Measurements from ENCODE around the gene SP1.
"Not testable (repeated sequence)": the region's sequence is repeated elsewhere in the genome, so short reads cannot be mapped to it uniquely, and the experiment has no call there.

SP1 gene

DNA sequence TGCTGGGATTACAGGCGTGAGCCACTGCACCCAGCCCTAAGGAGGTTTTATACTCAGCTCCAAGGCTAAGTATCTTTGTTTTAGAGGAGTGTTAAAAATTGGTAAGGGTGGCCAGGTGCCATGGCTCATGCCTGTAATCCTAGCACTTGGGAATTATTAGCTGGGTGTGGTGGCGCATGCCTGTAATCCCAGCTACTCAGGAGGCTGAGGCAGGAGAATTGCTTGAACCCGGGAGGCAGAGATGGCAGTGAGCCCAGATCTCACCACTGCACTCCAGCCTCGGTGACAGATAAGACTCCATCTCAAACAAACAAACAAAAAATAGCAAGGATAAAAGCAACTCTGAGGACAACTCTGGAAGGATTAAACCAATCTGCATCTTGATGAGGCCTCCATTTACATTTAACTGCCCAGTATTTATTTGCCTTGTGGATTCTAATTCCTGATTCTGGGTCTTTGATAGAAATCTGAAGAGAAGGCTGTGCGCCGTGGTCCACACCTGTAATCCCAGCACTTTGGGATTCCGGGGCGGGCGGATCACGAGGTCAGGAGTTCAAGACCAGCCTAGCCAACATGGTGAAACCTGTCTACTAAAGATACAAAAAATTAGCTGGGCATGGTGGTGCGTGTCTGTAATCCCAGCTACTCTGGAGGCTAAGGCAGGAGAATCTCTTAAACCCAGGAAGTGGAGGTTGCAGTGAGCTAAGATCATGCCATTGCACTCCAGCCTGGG lies 64.8 kb downstream of the SP1 start:
- H3K4me3 ChIP-seq (ENCODE audit: low read depth, low read length), result not testable (repeated sequence)

GRCh38 chr12:53450936-53451335 lies 71.0 kb downstream of the SP1 start:
- H3K4me3 ChIP-seq (ENCODE audit: low read depth, low read length), result no peak overlapping the region

DNA sequence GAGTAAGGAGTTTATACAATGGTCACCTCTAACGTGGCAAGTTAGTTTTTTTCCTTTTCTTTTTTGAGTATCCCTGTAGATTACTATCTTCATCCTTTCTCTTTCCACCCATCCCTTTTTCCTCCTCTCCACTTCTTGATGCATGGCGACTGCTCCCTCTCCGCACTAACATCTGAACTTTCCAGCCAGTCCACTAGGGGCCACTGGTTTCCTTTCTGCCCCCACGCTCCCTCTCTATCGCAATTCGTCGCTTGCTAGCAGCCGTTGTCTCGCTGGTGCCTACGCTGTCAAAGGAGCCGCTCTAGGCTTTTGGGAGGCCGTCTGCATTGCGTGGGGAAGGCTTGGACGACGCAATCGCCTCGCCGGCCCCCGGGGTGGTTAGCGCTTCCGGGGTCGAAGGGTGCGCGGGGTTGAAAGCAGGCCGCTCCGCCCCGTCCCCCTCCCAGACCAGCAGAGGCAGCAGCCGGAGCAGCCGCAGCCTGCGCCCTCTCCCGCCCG lies 71.7 kb downstream of the SP1 start, which contains the start of gene PCBP2:
Gene PCBP2 (plus strand): TSS at position 442 of the 498 bp plus-strand sequence. CDS start 2,699 bp downstream, outside the sequence.
- H3K4me3 ChIP-seq (ENCODE audit: low read depth, low read length), result peak within 1 kb of the TSS; percentile 81

DNA sequence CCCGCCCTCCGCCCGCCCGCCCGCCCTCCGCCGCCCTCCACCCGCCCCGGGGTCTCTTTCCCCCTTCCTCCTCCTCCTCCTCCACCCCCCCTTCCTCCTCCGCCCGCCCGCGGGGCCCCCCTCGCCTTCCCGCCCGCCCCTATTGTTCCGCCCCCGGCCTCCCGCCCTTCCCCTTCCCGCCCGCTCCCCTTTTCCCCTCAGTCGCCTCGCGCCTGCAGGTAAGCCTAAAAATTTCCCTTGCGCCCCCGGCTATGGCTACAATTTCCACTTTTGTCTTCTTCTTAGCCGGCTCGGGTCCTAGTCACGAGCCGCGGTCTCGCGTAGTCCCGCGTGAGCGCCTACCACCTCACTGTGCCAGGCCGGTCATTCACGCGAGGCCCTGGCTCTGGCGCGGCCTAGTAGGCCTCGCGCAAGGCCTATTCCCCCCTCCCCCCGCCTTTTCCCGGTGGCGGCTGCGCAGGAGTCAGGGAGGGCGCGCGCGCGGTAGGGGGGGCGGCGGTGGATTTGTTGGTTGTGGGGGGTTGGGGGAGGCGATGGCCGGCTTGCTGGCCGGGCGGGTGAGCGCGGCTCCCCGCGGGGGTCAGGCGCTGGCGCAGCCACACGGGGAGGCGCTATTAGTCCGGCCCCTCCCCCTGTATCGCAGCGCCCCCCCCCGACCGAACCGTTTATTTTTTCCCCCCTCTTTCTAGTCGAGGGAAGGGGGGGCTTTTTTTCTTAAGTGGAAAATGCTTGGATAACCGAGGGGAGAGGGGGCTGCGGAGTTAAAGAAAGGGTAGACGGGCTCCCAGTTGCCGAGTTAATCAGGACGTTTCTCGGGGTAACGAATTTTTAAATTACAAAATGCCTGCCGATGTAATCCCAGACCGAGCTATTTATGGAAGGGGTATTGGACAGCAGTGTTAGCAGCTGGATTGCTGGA lies 72.4 kb downstream of the SP1 start:
- peak overlapping the region; percentile 81 for H3K4me3 ChIP-seq (ENCODE audit: low read depth, low read length)

GRCh38 chr12:53453953-53454640 lies 74.1 kb downstream of the SP1 start:
- no peak overlapping the region for H3K4me3 ChIP-seq (ENCODE audit: low read depth, low read length)

- no peak overlapping the region for H3K4me3 ChIP-seq (ENCODE audit: low read depth, low read length)
These were observed 74.7 kb downstream of the SP1 start for GRCh38 chr12:53454707-53455106.

DNA sequence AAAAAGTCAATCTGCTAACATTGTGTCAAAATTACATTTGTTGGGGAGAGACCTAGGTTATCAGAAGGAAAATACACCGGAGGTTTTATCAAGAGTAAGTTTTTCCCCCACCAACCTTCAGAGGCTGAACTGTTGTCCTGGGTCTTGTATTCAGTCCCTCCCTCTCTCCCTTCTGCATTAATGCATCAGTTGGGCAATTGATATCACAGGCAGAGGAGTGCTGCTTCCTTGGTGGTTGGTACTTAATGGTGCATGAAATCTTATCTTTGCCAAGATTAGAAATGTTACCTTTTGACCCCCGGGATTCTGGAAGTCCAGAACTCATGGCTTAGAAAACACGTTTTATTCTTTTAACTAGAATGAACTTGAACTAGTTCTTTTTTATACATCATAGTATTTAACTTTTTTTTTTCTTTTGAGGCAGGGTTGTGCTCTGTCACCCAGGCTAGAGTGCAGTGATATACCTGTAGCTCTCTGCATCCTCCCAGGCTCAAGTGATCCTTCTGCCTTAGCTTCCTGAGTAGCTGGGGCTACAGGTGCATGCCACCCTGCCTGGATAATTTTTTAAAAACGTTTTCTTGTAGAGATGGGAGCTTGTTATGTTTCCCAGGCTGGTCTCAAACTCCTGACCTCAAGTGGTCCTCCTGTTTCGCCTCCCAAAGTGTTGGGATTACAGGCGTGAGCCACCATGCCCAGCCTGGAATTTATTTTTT lies 76.8 kb downstream of the SP1 start:
- H3K4me3 ChIP-seq (ENCODE audit: low read depth, low read length), result no peak overlapping the region

DNA sequence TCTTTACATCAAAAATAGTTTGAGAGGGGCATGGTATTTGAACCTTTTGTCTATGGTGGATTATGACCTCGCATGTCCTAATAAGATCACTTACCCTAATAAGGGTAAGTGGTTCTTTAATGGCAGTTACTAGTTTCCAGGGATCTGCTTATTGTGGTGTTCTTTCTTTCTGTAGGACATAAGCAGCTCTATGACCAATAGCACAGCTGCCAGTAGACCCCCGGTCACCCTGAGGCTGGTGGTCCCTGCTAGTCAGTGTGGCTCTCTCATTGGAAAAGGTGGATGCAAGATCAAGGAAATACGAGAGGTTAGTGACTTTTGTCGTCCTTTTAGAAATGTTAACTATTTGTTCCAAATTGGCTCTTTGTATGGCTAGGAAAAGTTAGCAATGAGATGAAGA lies 79.1 kb downstream of the SP1 start:
- no peak overlapping the region for H3K4me3 ChIP-seq (ENCODE audit: low read depth, low read length)

- no peak overlapping the region for H3K4me3 ChIP-seq (ENCODE audit: low read depth, low read length)
These were observed 81.1 kb downstream of the SP1 start for GRCh38 chr12:53461059-53461458.

DNA sequence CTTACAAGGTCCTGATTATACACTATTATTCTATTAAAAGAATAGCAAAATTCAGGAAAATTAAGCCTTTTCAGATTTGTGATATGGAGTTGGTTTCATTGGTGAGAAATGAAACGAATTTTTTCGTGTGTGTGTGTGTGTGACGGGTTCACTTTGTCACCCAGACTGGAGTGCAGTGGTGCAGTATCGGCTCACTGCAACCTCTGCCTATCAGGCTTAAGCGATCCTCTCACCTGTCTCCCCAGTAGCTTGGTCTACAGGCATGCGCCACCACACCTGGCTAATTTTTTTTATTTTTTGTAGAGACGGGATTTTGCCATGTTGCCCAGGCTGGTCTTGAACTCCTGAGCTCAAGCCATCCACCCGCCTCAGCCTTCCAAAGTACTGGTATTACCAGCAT lies 81.6 kb downstream of the SP1 start:
- no peak overlapping the region for H3K4me3 ChIP-seq (ENCODE audit: low read depth, low read length)

- no peak overlapping the region for H3K4me3 ChIP-seq (ENCODE audit: low read depth, low read length)
These were observed 83.0 kb downstream of the SP1 start for GRCh38 chr12:53462935-53463334.

GRCh38 chr12:53463802-53464560 lies 84.0 kb downstream of the SP1 start:
- no peak overlapping the region for H3K4me3 ChIP-seq (ENCODE audit: low read depth, low read length)

DNA sequence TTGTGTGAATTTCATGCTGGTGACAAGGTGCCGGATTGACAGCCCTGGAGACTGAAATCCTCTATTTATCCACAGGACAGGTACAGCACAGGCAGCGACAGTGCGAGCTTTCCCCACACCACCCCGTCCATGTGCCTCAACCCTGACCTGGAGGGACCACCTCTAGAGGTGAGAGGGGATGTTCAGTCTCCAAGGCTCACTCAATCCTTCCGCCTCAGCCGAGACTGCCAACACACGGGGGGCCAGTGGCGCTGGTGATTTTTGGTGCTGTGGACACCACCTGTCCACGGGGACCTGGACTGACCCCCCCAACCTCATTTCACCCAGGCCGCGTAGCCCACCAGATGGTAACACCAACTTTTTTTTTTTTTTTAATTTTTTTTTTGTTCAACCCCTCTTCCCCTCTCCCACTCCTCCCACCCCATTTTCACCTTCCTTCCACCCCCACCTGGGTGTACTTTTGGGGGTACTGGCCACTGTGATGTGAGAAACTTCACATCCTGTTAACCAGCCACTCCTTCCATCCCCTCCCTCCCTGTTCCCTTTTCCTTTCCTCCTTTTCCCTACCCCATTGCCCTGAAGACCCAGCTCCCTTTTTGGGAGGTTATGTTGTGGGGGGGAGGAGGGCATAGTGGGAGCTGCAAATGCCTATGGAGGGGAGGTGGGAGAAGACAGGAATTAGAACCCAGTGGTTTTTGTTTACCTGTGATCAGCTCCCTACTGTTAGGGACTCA lies 84.9 kb downstream of the SP1 start:
- no peak overlapping the region for H3K4me3 ChIP-seq (ENCODE audit: low read depth, low read length)

- no peak overlapping the region for H3K4me3 ChIP-seq (ENCODE audit: low read depth, low read length)
These were observed 85.7 kb downstream of the SP1 start for GRCh38 chr12:53465679-53466078.

Data from iPS-11a (cell line).